Measurements from ENCODE around the gene HLA-DQB1.
"Not testable (repeated sequence)": the region's sequence is repeated elsewhere in the genome, so short reads cannot be mapped to it uniquely, and the experiment has no call there.

Gene HLA-DQB1

GRCh38 chr6:32659856-32660595 is 6.4 kb downstream of the HLA-DQB1 start:
- no peak for DNase-seq

GRCh38 chr6:32658268-32658897 is 8.1 kb downstream of the HLA-DQB1 start:
- no peak for DNase-seq

GRCh38 chr6:32657819-32658218 is 8.6 kb downstream of the HLA-DQB1 start:
- not testable (repeated sequence) for DNase-seq

- not testable (repeated sequence) for DNase-seq
Observed at GRCh38 chr6:32657329-32657728, 9.1 kb downstream of the HLA-DQB1 start.

- no peak for DNase-seq
Observed at GRCh38 chr6:32655203-32655710, 11.2 kb downstream of the HLA-DQB1 start.

- no peak for DNase-seq
Observed at GRCh38 chr6:32645047-32645703, 21.3 kb downstream of the HLA-DQB1 start.

- no peak for DNase-seq
Observed at GRCh38 chr6:32643904-32644303, 22.6 kb downstream of the HLA-DQB1 start.

GRCh38 chr6:32642720-32643106 is 23.7 kb downstream of the HLA-DQB1 start:
- no peak for DNase-seq

- not testable (repeated sequence) for DNase-seq
Observed at GRCh38 chr6:32641785-32642719, 24.4 kb downstream of the HLA-DQB1 start.

GRCh38 chr6:32641122-32641521 is 25.3 kb downstream of the HLA-DQB1 start:
- no peak for DNase-seq

GRCh38 chr6:32639440-32640394 is 26.7 kb downstream of the HLA-DQB1 start:
- no peak for DNase-seq

GRCh38 chr6:32638532-32639219 is 27.8 kb downstream of the HLA-DQB1 start:
- no peak for DNase-seq

- DNase-seq = no peak
Observed at GRCh38 chr6:32637883-32638282, 28.6 kb downstream of the HLA-DQB1 start.

- no peak for DNase-seq
Observed at GRCh38 chr6:32637219-32637880, 29.1 kb downstream of the HLA-DQB1 start, which contains the start of gene HLA-DQA1. Gene HLA-DQA1 (plus strand): TSS chr6:32637406. CDS start chr6:32637459, 53 bp downstream.

- no peak for DNase-seq
Observed at GRCh38 chr6:32635526-32636123, 30.8 kb downstream of the HLA-DQB1 start.

- DNase-seq = not testable (repeated sequence)
Observed at GRCh38 chr6:32629793-32630192, 36.7 kb downstream of the HLA-DQB1 start.

- no peak for DNase-seq
Observed at GRCh38 chr6:32627831-32628230, 38.6 kb downstream of the HLA-DQB1 start.

- DNase-seq = no peak
Observed at GRCh38 chr6:32627249-32627648, 39.2 kb downstream of the HLA-DQB1 start.

GRCh38 chr6:32625137-32625536 is 41.3 kb downstream of the HLA-DQB1 start:
- DNase-seq = no peak

GRCh38 chr6:32624565-32624964 is 41.9 kb downstream of the HLA-DQB1 start:
- DNase-seq = no peak

All from hematopoietic multipotent progenitor cell treated with erythropoietin and hydrocortisone succinate and interleukin-3 and kit ligand, for 8 days (in vitro differentiated cells).